ENCODE data around the gene MICAL2. TPM values are rescaled to one million over a fixed set of nuclear protein-coding genes. Genes with fewer than 3 reads are reported as not detected.

Gene MICAL2
- total RNA-seq, 1 donor from 2014 or later = 367 TPM

DNA sequence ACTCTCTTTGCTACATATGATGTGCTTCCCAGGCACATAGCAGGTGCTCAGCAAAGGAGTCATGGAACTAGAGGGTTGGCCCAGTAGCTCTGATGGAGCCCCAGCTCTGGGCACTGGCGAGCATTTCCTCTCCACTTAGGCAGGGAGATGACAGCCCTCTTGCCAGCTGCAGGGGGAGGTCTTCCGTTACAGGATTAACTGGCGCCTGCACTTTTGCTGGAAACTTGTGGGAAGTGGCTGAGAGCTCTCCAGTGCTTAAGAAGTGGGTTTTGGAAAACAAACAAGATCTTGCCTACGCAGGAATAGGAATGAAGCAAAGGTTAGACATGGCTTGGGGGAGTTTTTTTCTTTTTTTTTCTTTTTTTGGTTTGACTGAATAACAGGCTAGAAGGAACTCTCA is 75.5 kb downstream of the MICAL2 start:
- DNase-seq (ENCODE audit: low read depth) = no peak
- no peaks in the 10 kb centered on the region for H3K36me3 ChIP-seq (ENCODE audit: control insufficient read depth, insufficient read depth, low read length)
- TF ChIP-seq, protein P1, sequence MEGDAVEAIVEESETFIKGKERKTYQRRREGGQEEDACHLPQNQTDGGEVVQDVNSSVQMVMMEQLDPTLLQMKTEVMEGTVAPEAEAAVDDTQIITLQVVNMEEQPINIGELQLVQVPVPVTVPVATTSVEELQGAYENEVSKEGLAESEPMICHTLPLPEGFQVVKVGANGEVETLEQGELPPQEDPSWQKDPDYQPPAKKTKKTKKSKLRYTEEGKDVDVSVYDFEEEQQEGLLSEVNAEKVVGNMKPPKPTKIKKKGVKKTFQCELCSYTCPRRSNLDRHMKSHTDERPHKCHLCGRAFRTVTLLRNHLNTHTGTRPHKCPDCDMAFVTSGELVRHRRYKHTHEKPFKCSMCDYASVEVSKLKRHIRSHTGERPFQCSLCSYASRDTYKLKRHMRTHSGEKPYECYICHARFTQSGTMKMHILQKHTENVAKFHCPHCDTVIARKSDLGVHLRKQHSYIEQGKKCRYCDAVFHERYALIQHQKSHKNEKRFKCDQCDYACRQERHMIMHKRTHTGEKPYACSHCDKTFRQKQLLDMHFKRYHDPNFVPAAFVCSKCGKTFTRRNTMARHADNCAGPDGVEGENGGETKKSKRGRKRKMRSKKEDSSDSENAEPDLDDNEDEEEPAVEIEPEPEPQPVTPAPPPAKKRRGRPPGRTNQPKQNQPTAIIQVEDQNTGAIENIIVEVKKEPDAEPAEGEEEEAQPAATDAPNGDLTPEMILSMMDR (IDR thresholded peaks at IDR 0.05; ENCODE audit: insufficient read depth, low read length, poor library complexity, severe bottlenecking) = no peak
- no peaks in the 10 kb centered on the region for H3K27me3 ChIP-seq (ENCODE audit: control insufficient read depth, insufficient read depth, low read length)
- H3K4me3 ChIP-seq (ENCODE audit: low read depth, low read length) = no peak overlapping the region

DNA sequence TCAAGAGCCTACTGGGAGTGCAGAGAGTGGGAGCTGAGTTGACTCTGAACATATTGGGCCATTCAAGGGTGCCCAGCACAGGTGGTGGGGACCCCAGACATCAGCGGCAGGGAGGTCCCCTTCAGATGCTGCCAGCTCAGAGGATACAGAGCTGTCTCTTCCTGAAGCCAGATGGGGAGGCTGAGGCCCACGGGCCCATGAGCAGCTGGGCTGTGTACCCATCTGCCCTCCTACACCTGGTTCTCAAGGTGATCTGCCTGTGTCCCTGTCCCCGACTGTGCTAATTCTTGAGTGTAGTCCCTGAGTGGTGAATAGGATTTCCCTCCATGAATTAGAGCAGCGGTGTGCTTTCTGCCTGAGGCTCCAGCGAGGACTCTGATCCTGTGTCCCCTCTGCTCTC is 76.3 kb downstream of the MICAL2 start:
- TF ChIP-seq, protein P1 (IDR thresholded peaks at IDR 0.05; ENCODE audit: insufficient read depth, low read length, poor library complexity, severe bottlenecking) = no peak
- H3K4me3 ChIP-seq (ENCODE audit: low read depth, low read length) = no peak overlapping the region
- no peaks in the 10 kb centered on the region for H3K36me3 ChIP-seq (ENCODE audit: control insufficient read depth, insufficient read depth, low read length)
- DNase-seq (ENCODE audit: low read depth) = no peak
- H3K27me3 ChIP-seq (ENCODE audit: control insufficient read depth, insufficient read depth, low read length) = no peaks in the 10 kb centered on the region

DNA sequence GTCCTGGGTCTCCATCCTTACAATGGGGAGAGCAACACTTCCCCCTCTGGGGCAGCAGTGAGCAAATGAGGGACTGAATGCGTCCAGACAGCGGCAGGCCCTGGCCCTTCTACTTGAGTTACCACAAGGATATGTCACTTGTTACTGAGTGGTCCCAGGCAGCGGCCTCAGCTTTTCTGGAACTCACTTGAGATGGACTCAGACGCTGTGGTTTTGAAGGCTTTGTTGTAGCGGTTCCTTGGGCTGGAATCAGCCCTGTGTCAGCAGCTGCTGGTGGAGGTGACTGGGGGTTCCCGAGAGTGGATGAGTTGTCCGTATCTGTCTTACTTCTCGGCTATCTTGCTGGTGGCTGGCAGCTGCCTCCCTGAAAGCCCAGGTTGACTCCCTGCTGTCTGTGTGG is 77.0 kb downstream of the MICAL2 start:
- Histone ChIP-seq H3K4me3 (ENCODE audit: low read depth, low read length) (no peak overlapping the region), H3K36me3 (ENCODE audit: control insufficient read depth, insufficient read depth, low read length) (no peaks in the 10 kb centered on the region), H3K27me3 (ENCODE audit: control insufficient read depth, insufficient read depth, low read length) (no peaks in the 10 kb centered on the region)
- DNase-seq (ENCODE audit: low read depth) = no peak
- TF ChIP-seq, protein P1 (IDR thresholded peaks at IDR 0.05; ENCODE audit: insufficient read depth, low read length, poor library complexity, severe bottlenecking) = no peak

DNA sequence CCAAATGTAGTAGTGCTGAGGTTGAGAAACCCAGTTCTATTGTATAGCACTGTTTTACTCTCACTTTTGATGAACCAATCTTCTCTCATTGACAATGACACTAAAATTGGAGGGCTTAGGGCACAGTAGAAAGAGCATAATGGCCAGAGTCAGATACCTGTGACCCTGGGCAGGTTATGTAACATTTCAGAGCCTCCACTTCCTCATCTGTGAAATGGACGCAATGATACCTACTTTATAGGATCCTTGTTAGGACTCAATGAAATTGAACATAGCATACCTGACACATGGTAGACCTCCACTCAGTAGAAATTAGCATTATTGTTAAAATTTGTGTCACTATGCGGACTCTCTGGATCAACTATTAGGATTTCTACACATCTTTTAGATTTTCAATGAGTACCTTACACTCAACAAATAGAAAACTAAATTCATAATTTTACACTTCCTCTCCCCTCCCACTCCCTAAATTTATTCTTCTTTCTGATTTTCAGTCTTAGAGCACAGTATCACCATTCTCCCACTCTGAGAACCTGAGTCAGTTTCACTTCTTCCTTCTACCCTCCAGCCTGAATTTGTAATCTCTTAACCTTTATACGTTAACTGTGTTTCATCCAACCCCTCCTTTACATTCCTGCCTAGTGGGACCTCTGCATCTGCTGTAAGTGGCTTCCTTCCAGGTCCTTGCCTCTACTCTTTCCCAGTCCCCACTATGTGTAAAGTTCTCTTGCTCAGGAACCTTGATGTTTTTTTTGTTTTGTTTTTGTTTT is 78.3 kb downstream of the MICAL2 start:
- no peaks in the 10 kb centered on the region for H3K27me3 ChIP-seq (ENCODE audit: control insufficient read depth, insufficient read depth, low read length)
- no peak overlapping the region for H3K4me3 ChIP-seq (ENCODE audit: low read depth, low read length)
- DNase-seq (ENCODE audit: low read depth) = no peak
- no peaks in the 10 kb centered on the region for H3K36me3 ChIP-seq (ENCODE audit: control insufficient read depth, insufficient read depth, low read length)
- TF ChIP-seq, protein P1 (IDR thresholded peaks at IDR 0.05; ENCODE audit: insufficient read depth, low read length, poor library complexity, severe bottlenecking) = no peak

DNA sequence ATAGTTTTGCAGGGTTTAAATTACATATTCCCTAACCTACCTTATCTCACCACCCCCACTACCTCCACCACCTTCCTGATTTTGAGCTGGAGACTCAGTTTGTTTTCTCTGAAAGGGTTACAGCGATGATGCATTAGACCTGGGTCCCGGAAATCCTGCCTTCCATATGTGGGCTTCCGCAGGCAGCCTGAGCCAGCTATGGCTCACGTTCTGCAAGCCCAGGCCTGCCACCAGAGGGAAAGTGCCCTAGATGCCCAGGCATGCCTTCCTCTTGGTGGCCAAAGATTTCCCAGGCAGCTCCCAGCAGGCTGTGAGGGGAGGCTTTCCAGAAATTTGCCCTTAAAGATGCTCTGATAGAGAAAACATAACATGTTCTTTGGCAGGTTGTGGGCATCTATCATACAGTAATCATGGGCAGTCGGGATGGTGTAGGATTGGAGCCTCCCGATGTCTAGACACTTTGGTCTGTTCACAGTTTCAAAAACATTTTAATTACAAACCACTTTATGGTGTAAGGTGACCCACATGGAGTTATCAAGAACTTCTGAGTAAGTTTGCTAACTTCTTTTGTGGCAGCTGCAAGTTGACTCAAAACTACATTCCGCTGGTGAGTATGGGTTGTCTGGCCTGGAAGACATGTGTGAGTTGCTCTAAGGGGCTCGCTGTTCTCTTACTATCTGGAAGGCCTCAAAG is 79.3 kb downstream of the MICAL2 start:
- H3K4me3 ChIP-seq (ENCODE audit: low read depth, low read length) = no peak overlapping the region
- no peaks in the 10 kb centered on the region for H3K36me3 ChIP-seq (ENCODE audit: control insufficient read depth, insufficient read depth, low read length)
- H3K27me3 ChIP-seq (ENCODE audit: control insufficient read depth, insufficient read depth, low read length) = no peaks in the 10 kb centered on the region
- TF ChIP-seq, protein P1 (IDR thresholded peaks at IDR 0.05; ENCODE audit: insufficient read depth, low read length, poor library complexity, severe bottlenecking) = no peak
- DNase-seq (ENCODE audit: low read depth) = no peak
